Posterior vena cava (tissue), 2 donors: ENCODE measurements around the gene ERCC5. TPM values are rescaled to one million over a fixed set of nuclear protein-coding genes. Genes with fewer than 3 reads are reported as not detected.

ENCODE experiments used
- DNase-seq: peaks from one replicate; pipeline ENCODE4 v3.0.0-alpha.2; 2020; ENCODE audit warnings: low spot score
- intact Hi-C, 2 donors: fragments of 100-400 bp; cut with DNase I; formaldehyde crosslinking; loops; one replicate each; pipeline versions ENCODE4 v1.14.1 to v1.14.2; 2022 to 2023
- total RNA-seq, 2 donors: library from RNA; stranded (reverse); fragmentation: NEBNext Ultra II Directional; extraction: Animal tissue kit (Norgen Biotek cat#: 25700); gene quantifications; one replicate each; pipeline ENCODE4 v1.2.1, GENCODE V29; 2021
- donor health status: DM: yes; HTN: yes; CAD: no.
- donor health status: DM: yes; HTN: yes; CAD: no.

The ERCC5 gene
- total RNA-seq, 2 donors from 2014 or later, result 26.6 to 30.3 TPM

- intact Hi-C loops, result no loop called here
- no peak for DNase-seq
These were observed 27.8 kb downstream of the ERCC5 start for GRCh38 chr13:102873653-102874052.

- no peak for DNase-seq
- intact Hi-C loops, result no loop called here
These were observed 29.4 kb downstream of the ERCC5 start for GRCh38 chr13:102875256-102875655.

- DNase-seq, result no peak
- intact Hi-C loops, result no loop called here
These were observed 31.5 kb downstream of the ERCC5 start for GRCh38 chr13:102877303-102877702.

GRCh38 chr13:102878481-102878880 lies 32.6 kb downstream of the ERCC5 start:
- intact Hi-C loops, result no loop called here
- no peak for DNase-seq

- intact Hi-C loops, result no loop called here
- DNase-seq, result no peak
These were observed 34.1 kb downstream of the ERCC5 start for GRCh38 chr13:102879793-102880499.

GRCh38 chr13:102881819-102882686 lies 36.2 kb downstream of the ERCC5 start:
- intact Hi-C loops, result no loop called here
- DNase-seq, result no peak

GRCh38 chr13:102892503-102892902 lies 46.7 kb downstream of the ERCC5 start:
- no peak for DNase-seq
- intact Hi-C loops, result no loop called here

GRCh38 chr13:102897371-102898138 lies 51.7 kb downstream of the ERCC5 start:
- DNase-seq, result no peak
- intact Hi-C loops, result no loop called here

- no peak for DNase-seq
- intact Hi-C loops, result no loop called here
These were observed 54.4 kb downstream of the ERCC5 start for GRCh38 chr13:102900193-102900608.

GRCh38 chr13:102901056-102901455 lies 55.2 kb downstream of the ERCC5 start:
- intact Hi-C loops, result no loop called here
- DNase-seq, result no peak

GRCh38 chr13:102901615-102902305 lies 55.9 kb downstream of the ERCC5 start:
- intact Hi-C loops, result no loop called here

GRCh38 chr13:102902789-102903347 lies 57.0 kb downstream of the ERCC5 start:
- intact Hi-C loops, result no loop called here

More at GRCh38 chr13:102901615-102902305, 55.9 kb downstream of the ERCC5 start:
- DNase-seq, result no peak

GRCh38 chr13:102903659-102904407 lies 58.0 kb downstream of the ERCC5 start:
- intact Hi-C loops, result no loop called here
- DNase-seq, result no peak

More at GRCh38 chr13:102902789-102903347, 57.0 kb downstream of the ERCC5 start:
- DNase-seq, result no peak

- no peak for DNase-seq
These were observed 58.6 kb downstream of the ERCC5 start for GRCh38 chr13:102904408-102904862.

GRCh38 chr13:102905905-102906771 lies 60.3 kb downstream of the ERCC5 start:
- no peak for DNase-seq
- intact Hi-C loops, result no loop called here

More at GRCh38 chr13:102904408-102904862, 58.6 kb downstream of the ERCC5 start:
- intact Hi-C loops, result no loop called here

GRCh38 chr13:102907016-102907756 lies 61.4 kb downstream of the ERCC5 start:
- no peak for DNase-seq
- intact Hi-C loops, result no loop called here
